Measurements from ENCODE around the gene ADGRD2. TPM values are rescaled to one million over a fixed set of nuclear protein-coding genes. Genes with fewer than 3 reads are reported as not detected.

ADGRD2 gene
- total RNA-seq, 1 experiment from 2014 or later: 1.5 TPM

GRCh38 chr9:124512806-124513204, 62.6 kb downstream of the ADGRD2 start:
- Histone ChIP-seq H3K4me2 (ENCODE audit: insufficient read depth, insufficient read length, low read length) (no peak overlapping the region), H3K4me1 (ENCODE audit: insufficient read depth, low read length) (no peaks in the 10 kb centered on the region), H3T11ph (ENCODE audit: low read length) (no peak overlapping the region), H2BK120ac (ENCODE audit: low read depth, low read length, poor library complexity, severe bottlenecking) (no peak overlapping the region), H3K4ac (ENCODE audit: low read depth, low read length) (no peak overlapping the region), H3K14ac (ENCODE audit: insufficient read depth, low read length) (no peak overlapping the region; the same call in 1 of the 2 replicates), H4K20me1 (ENCODE audit: control insufficient read depth, insufficient read depth, insufficient read length) (no peaks in the 10 kb centered on the region), H2BK5ac (ENCODE audit: insufficient read length, low read length) (no peak overlapping the region), H4K91ac (ENCODE audit: insufficient read length, low read depth, low read length) (no peak overlapping the region), H2BK15ac (ENCODE audit: low read depth, low read length) (no peak overlapping the region), H3K79me1 (ENCODE audit: insufficient read depth, low read depth, low read length, poor library complexity, severe bottlenecking) (no peaks in the 10 kb centered on the region), H4K8ac (replicated peaks; ENCODE audit: insufficient read length, low read depth, low read length) (no peak overlapping the region), H3K9ac (ENCODE audit: extremely low read depth, insufficient read length, low read length) (no peak overlapping the region), H2BK12ac (ENCODE audit: insufficient read length, low read depth, low read length) (no peak overlapping the region), H2BK20ac (ENCODE audit: low read depth, low read length, poor library complexity, severe bottlenecking) (no peak overlapping the region), H3K23ac (ENCODE audit: insufficient read length, low read depth, low read length) (no peak overlapping the region), H2AK5ac (ENCODE audit: insufficient read length, low read length) (no peak overlapping the region), H3K79me2 (ENCODE audit: insufficient read depth, low read length) (no peaks in the 10 kb centered on the region), H2AFZ (ENCODE audit: low read length) (no peak overlapping the region), H3K9me3 (ENCODE audit: control insufficient read depth, low read depth, low read length) (no peaks in the 10 kb centered on the region), H3K56ac (ENCODE audit: insufficient read length, low read depth, low read length) (no peak overlapping the region), H4K5ac (ENCODE audit: insufficient read length, low read depth, low read length) (no peak overlapping the region), H3K18ac (ENCODE audit: insufficient read length, low read depth, low read length) (no peak overlapping the region), H3K23me2 (ENCODE audit: insufficient read length, low read depth, low read length, poor library complexity, severe bottlenecking) (no peaks in the 10 kb centered on the region), H3K27ac (ENCODE audit: insufficient read length, low read depth, low read length) (no peak overlapping the region), H3K27me3 (ENCODE audit: insufficient read depth, low read length) (no peaks in the 10 kb centered on the region)
- Mint-ChIP-seq H3K4me1 (peaks cover 2 to 23% of the 10 kb centered on the region in 2 experiments; a peak in 3 of 4 replicates), H3K36me3 (ENCODE audit: insufficient read depth in 1 of 3, low read depth in 3 of 3) (peaks cover 0 to 7% (median 3%) of the 10 kb centered on the region in 3 experiments; a peak in 1 of 7 replicates), H3K27me3 (ENCODE audit: low read depth) (peaks cover 2% of the 10 kb centered on the region), H3K27ac (no peak overlapping the region; a peak in 1 of 7 replicates), H3K4me3 (no peak overlapping the region), H3K9me3 (no peaks in the 10 kb centered on the region)
- no peak for TF ChIP-seq CTCF (conservative IDR thresholded peaks at IDR 0.05)
- no CpG with 5 or more reads among the region's 9 CpGs for WGBS (ENCODE audit: extremely low coverage, insufficient read length, low lambda C conversion rate)
- no peak for DNase-seq

All from H9 (cell line).